Stimulated activated CD8-positive, alpha-beta memory T cell treated with anti-CD3 and anti-CD28 coated beads, Interleukin-12 subunit alpha, Interleukin-12 subunit beta, amount 100 ng/mL, for 24 hours (primary cell): ENCODE data around the gene RAB21.
"Not testable (repeated sequence)": the region's sequence is repeated elsewhere in the genome, so short reads cannot be mapped to it uniquely, and the experiment has no call there.

Experiments
- DNase-seq: peaks from one replicate; pipeline ENCODE4 v3.0.0-alpha.2; 2020; ENCODE audit errors: extremely low read depth

The RAB21 gene

GRCh38 chr12:71797531-71797930 is 42.9 kb downstream of the RAB21 start:
- DNase-seq = no peak

GRCh38 chr12:71799106-71799505 is 44.4 kb downstream of the RAB21 start:
- DNase-seq = no peak

GRCh38 chr12:71800177-71800576 is 45.5 kb downstream of the RAB21 start:
- DNase-seq = no peak

- DNase-seq = no peak
Measured at GRCh38 chr12:71804505-71804904, 49.8 kb downstream of the RAB21 start.

- DNase-seq = no peak
Measured at GRCh38 chr12:71810921-71811320, 56.3 kb downstream of the RAB21 start.

- not testable (repeated sequence) for DNase-seq
Measured at GRCh38 chr12:71815242-71815641, 60.6 kb downstream of the RAB21 start.

GRCh38 chr12:71822088-71822487 is 67.4 kb downstream of the RAB21 start:
- not testable (repeated sequence) for DNase-seq

GRCh38 chr12:71828813-71829212 is 74.2 kb downstream of the RAB21 start:
- DNase-seq = no peak

GRCh38 chr12:71837356-71837755 is 82.7 kb downstream of the RAB21 start:
- no peak for DNase-seq

- no peak for DNase-seq
Measured at GRCh38 chr12:71838231-71838630, 83.6 kb downstream of the RAB21 start.

GRCh38 chr12:71838676-71839075 is 84.0 kb downstream of the RAB21 start:
- DNase-seq = no peak

GRCh38 chr12:71840231-71840847 is 85.7 kb downstream of the RAB21 start:
- DNase-seq = no peak

- DNase-seq = no peak
Measured at GRCh38 chr12:71846322-71846940, 91.8 kb downstream of the RAB21 start.

- no peak for DNase-seq
Measured at GRCh38 chr12:71848212-71848611, 93.5 kb downstream of the RAB21 start.

- no peak for DNase-seq
Measured at GRCh38 chr12:71849109-71849851, 94.6 kb downstream of the RAB21 start.
